Endothelial cell of umbilical vein (primary cell): ENCODE data around the gene PRSS33. TPM values are rescaled to one million over a fixed set of nuclear protein-coding genes. Genes with fewer than 3 reads are reported as not detected.

Experiments used
- BruUV-seq: library from RNA; stranded (reverse); fragments of 400-500 nt; replicated peaks from 2 replicates; lab custom pipeline; 2021; lab: Mats Ljungman, UMichigan
- CTCF ChIA-PET: fragments of 300-600, 350-600 bp; sonication (Branson Sonifier 250); formaldehyde crosslinking; loops from one replicate; lab custom pipeline; 2021; ENCODE audit warnings: antibody characterized with exemption, inconsistent platforms; lab: Charles Lee
- POLR2A ChIA-PET: fragments of 300-600, 350-600 bp; sonication (Branson Sonifier 250); formaldehyde crosslinking; loops from one replicate; lab custom pipeline; 2021; ENCODE audit warnings: antibody characterized with exemption, inconsistent platforms; lab: Charles Lee
- DNase-seq: peaks from one replicate; pipeline ENCODE4 v3.0.0-alpha.2; 2011; ENCODE audit warnings: low read depth, low spot score
- FAIRE-seq: peaks from 2 replicates; lab custom pipeline; 2011; peaks lifted over from hg19 to GRCh38; lab: Jason Lieb, UNC
- H2AFZ ChIP-seq: 2 replicates; pipeline ENCODE4 v1.6.0; 2012; ENCODE audit warnings: low read depth, low read length, control low read depth, inconsistent platforms
- H3K27ac ChIP-seq: 2 replicates; pipeline ENCODE4 v1.5.1; 2011; ENCODE audit warnings: low read depth, mild to moderate bottlenecking, control low read depth, low read length, moderate library complexity; ENCODE audit not compliant: insufficient read depth
- H3K27me3 ChIP-seq, 2 experiments: 2 replicates each; pipeline versions ENCODE4 v1.6.0 to v1.6.1; 2011; ENCODE audit warnings: low read length in 2 of 2, mixed read lengths in 1 of 2; ENCODE audit not compliant: control insufficient read depth in 2 of 2, insufficient read depth in 2 of 2
- H3K36me3 ChIP-seq, 2 experiments: 2 replicates in 1 of 2; 3 replicates in 1 of 2; pipeline ENCODE4 v1.5.1; 2011; ENCODE audit warnings: low read length in 2 of 2, mild to moderate bottlenecking in 1 of 2, moderate library complexity in 1 of 2; ENCODE audit not compliant: control insufficient read depth in 2 of 2, insufficient read depth in 2 of 2; ENCODE audit errors: extremely low read depth in 1 of 2
- H3K4me1 ChIP-seq: 3 replicates; pipeline ENCODE4 v1.5.1; 2011; ENCODE audit warnings: mild to moderate bottlenecking, low read length; ENCODE audit not compliant: control insufficient read depth, insufficient read depth; ENCODE audit errors: extremely low read depth
- H3K4me2 ChIP-seq: 2 replicates; pipeline ENCODE4 v1.6.1; 2011; ENCODE audit warnings: low read length, control low read depth, mixed read lengths; ENCODE audit not compliant: insufficient read depth
- H3K4me3 ChIP-seq, 3 experiments: fragments of 200-600 bp in 1 of 3; sonication (generic), shearing (Covaris generic) in 1 of 3; replicated peaks in 1 of 3; 2 replicates each; pipeline ENCODE4 v1.5.1; 2011 to 2016; ENCODE audit warnings: control low read depth in 3 of 3, low read length in 3 of 3, mild to moderate bottlenecking in 2 of 3, inconsistent platforms in 1 of 3, low read depth in 1 of 3, moderate library complexity in 1 of 3; ENCODE audit not compliant: insufficient read depth in 1 of 3
- H3K79me2 ChIP-seq: 2 replicates; pipeline ENCODE4 v1.6.0; 2012; ENCODE audit warnings: low read length, inconsistent platforms; ENCODE audit not compliant: control insufficient read depth, insufficient read depth
- H3K9ac ChIP-seq: replicated peaks from 2 replicates; pipeline ENCODE3; 2011; ENCODE audit warnings: low read length, control low read depth; ENCODE audit not compliant: insufficient read depth; ENCODE audit errors: extremely low read depth
- H3K9me1 ChIP-seq: replicated peaks from 3 replicates; pipeline ENCODE4 v1.6.0; 2011; ENCODE audit warnings: mild to moderate bottlenecking, low read length; ENCODE audit not compliant: control insufficient read depth, insufficient read depth; ENCODE audit errors: extremely low read depth
- H3K9me3 ChIP-seq: replicated peaks from 2 replicates; pipeline ENCODE4 v1.5.1; 2012; ENCODE audit warnings: low read length, inconsistent platforms; ENCODE audit not compliant: control insufficient read depth, insufficient read depth
- H4K20me1 ChIP-seq: replicated peaks from 2 replicates; pipeline ENCODE3; 2011; ENCODE audit warnings: mild to moderate bottlenecking, low read length; ENCODE audit not compliant: control insufficient read depth, insufficient read depth; ENCODE audit errors: extremely low read depth
- CTCF ChIP-seq, 2 donors: IDR thresholded peaks; 1 replicate in 1 of 2; 2 replicates in 1 of 2; pipeline ENCODE4 v1.5.1; 2011; ENCODE audit warnings: low read length in 2 of 2, mild to moderate bottlenecking in 2 of 2, moderate library complexity in 2 of 2, control low read depth in 1 of 2, inconsistent platforms in 1 of 2, low read depth in 1 of 2; ENCODE audit not compliant: insufficient read depth in 1 of 2; ENCODE audit errors: extremely low read depth in 1 of 2
- EZH2 ChIP-seq: IDR thresholded peaks from 2 replicates; pipeline ENCODE4 v1.6.1; 2012; ENCODE audit warnings: borderline replicate concordance, low read depth, mild to moderate bottlenecking, moderate library complexity, low read length, inconsistent platforms; ENCODE audit not compliant: severe bottlenecking
- FOS ChIP-seq: IDR thresholded peaks from 2 replicates; pipeline ENCODE4 v1.6.1; 2011; ENCODE audit warnings: mild to moderate bottlenecking, low read length, moderate library complexity, borderline replicate concordance; ENCODE audit not compliant: insufficient read depth
- GATA2 ChIP-seq: IDR thresholded peaks from 2 replicates; pipeline ENCODE4 v1.7.0; 2011; ENCODE audit warnings: low read depth, mild to moderate bottlenecking, moderate library complexity, mixed read lengths, low read length; ENCODE audit not compliant: insufficient read length, insufficient read depth
- JUN ChIP-seq: IDR thresholded peaks from 2 replicates; pipeline ENCODE4 v1.6.1; 2011; ENCODE audit warnings: borderline replicate concordance, low read depth; ENCODE audit not compliant: insufficient read length, insufficient read depth
- MYC ChIP-seq: IDR thresholded peaks from one replicate; pipeline ENCODE4 v1.6.1; 2011; ENCODE audit warnings: mild to moderate bottlenecking, low read depth, low read length
- POLR2A ChIP-seq: IDR thresholded peaks from 2 replicates; pipeline ENCODE4 v1.6.1; 2012; ENCODE audit warnings: low read depth, mild to moderate bottlenecking, control low read depth, low read length
- POLR2AphosphoS5 ChIP-seq: IDR thresholded peaks from 2 replicates; pipeline ENCODE4 v1.6.1; 2012; ENCODE audit warnings: low read depth, mild to moderate bottlenecking, control low read depth, low read length, moderate library complexity; ENCODE audit not compliant: insufficient read depth
- dilution Hi-C: fragments of 300-500 bp; cut with MboI; formaldehyde crosslinking; loops from one replicate; pipeline ENCODE4 v1.15.0; 2019; ENCODE audit warnings: low sequenced_read_pairs; ENCODE audit not compliant: extremely low pct_ligation_motif_present
- intact Hi-C: fragments of 100-400 bp; cut with micrococcal nuclease; formaldehyde crosslinking; loops from one replicate; pipeline ENCODE4 v1.10.0; 2022
- polyA plus RNA-seq, 4 experiments: library from polyadenylated mRNA; depleted of rRNA in 3 of 4; stranded (reverse) in 3 of 4; unstranded in 1 of 4; fragments of >200 nt; gene quantifications; 2 replicates each; pipeline versions ENCODE4 v1.2.1 to v1.2.3, GENCODE V29; 2011 to 2012; ENCODE audit warnings: missing spikeins in 1 of 4
- total RNA-seq: library from RNA; stranded (reverse); gene quantifications from 2 replicates; pipeline ENCODE4 v1.2.3, GENCODE V29; 2021
- TF ChIP-seq, protein P1 (sequence below): IDR thresholded peaks from 2 replicates; pipeline ENCODE4 v1.6.1; 2011; ENCODE audit not compliant: insufficient read depth, insufficient read length

Gene PRSS33
- total and polyA plus RNA-seq, 2 donors (not counting 3 experiments of a cell fraction or from before 2014, with no cell fraction given): not detected

- Histone ChIP-seq H3K9ac (no peak overlapping the region), H3K36me3 (no peaks in the 10 kb centered on the region), H3K79me2 (no peaks in the 10 kb centered on the region), H4K20me1 (no peaks in the 10 kb centered on the region), H2AFZ (no peak overlapping the region), H3K4me3 (no peak overlapping the region), H3K27ac (no peak overlapping the region), H3K4me1 (no peaks in the 10 kb centered on the region), H3K4me2 (no peak overlapping the region), H3K9me3 (no peaks in the 10 kb centered on the region), H3K9me1 (no peaks in the 10 kb centered on the region), H3K27me3 (peaks cover 10 to 18% of the 10 kb centered on the region in 2 experiments)
- DNase-seq (no peak), FAIRE-seq (no peak)
- CTCF ChIA-PET: no interaction called here
- TF ChIP-seq JUN (no peak), CTCF (IDR thresholded peaks at IDR 0.05; ENCODE audit: extremely low read depth in 1 of 2, insufficient read depth in 1 of 2, low read depth in 1 of 2, low read length in 2 of 2) (no peak), MYC (no peak), GATA2 (no peak), FOS (no peak), POLR2A (no peak), EZH2 (no peak), POLR2AphosphoS5 (no peak)
- TF ChIP-seq, protein P1, sequence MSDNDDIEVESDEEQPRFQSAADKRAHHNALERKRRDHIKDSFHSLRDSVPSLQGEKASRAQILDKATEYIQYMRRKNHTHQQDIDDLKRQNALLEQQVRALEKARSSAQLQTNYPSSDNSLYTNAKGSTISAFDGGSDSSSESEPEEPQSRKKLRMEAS: no peak
- POLR2A ChIA-PET: no interaction called here
- BruUV-seq: no TSS peak
- intact Hi-C loops: no loop called here
- dilution Hi-C loops: no loop called here
These were observed 1.1 kb downstream of the PRSS33 start for GRCh38 chr16:2786061-2786825.
